SK-N-MC (cell line): ENCODE results near the gene VWA5B2.

ENCODE experiments used
- EZH2 ChIP-seq: fragments of 200-600 bp; sonication (generic); IDR thresholded peaks from one replicate; pipeline ENCODE4 v1.6.1; 2017; ENCODE audit warnings: antibody characterized with exemption
- POLR2AphosphoS5 ChIP-seq: IDR thresholded peaks from 2 replicates; pipeline ENCODE4 v1.6.1; 2012; ENCODE audit warnings: mild to moderate bottlenecking, low read depth, low read length, borderline replicate concordance

GRCh38 chr3:184203526-184203925 lies 25.9 kb upstream of the VWA5B2 start:
- no peak for TF ChIP-seq POLR2AphosphoS5
- TF ChIP-seq EZH2, result no peak
